ENCODE measurements around the gene HIC1.

DNA sequence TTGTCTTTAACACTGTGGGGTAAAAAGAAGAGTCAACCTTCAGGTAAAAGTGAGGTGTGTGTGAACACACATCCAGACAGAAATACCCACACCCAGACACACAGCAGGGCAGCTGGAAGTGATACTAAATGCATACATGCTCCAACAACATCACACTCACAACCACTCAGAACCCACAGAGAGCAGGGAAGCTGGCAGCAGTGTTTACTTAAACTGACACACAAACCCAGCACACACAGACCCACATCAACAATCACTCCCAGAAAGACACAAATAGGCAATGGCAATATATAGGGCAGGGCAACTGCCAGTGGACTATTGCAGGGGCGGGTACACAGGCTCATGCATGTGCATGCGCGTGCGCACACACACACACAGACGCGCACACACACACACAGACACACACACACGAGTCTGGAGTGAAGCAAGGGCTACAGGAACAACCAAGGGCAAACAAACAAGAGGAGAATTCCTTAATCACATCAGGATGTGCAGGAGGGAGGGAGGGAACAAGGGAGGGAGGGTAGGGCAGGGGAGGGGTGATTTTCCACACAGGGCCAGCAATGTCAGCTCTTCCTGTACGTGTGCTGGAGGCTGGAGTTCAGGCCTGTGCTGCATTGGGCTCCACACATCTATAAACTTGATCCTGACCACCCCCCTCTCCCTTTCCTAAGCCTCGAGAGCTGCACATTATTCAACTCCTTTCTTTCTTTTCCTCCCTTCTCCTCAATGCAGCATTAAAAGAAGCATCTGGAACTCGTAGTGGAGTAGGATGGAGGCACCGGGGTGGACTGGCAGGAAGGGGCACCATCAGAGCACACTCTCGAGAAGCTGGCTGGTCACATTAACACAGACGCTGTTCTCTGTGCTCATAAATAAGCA is 30.1 kb downstream of the HIC1 start:
- TF ChIP-seq, protein P1, sequence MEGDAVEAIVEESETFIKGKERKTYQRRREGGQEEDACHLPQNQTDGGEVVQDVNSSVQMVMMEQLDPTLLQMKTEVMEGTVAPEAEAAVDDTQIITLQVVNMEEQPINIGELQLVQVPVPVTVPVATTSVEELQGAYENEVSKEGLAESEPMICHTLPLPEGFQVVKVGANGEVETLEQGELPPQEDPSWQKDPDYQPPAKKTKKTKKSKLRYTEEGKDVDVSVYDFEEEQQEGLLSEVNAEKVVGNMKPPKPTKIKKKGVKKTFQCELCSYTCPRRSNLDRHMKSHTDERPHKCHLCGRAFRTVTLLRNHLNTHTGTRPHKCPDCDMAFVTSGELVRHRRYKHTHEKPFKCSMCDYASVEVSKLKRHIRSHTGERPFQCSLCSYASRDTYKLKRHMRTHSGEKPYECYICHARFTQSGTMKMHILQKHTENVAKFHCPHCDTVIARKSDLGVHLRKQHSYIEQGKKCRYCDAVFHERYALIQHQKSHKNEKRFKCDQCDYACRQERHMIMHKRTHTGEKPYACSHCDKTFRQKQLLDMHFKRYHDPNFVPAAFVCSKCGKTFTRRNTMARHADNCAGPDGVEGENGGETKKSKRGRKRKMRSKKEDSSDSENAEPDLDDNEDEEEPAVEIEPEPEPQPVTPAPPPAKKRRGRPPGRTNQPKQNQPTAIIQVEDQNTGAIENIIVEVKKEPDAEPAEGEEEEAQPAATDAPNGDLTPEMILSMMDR (IDR thresholded peaks at IDR 0.05) = no peak
- TF ChIP-seq POLR2A (IDR thresholded peaks at IDR 0.05) = no peak
- TF ChIP-seq EP300 (IDR thresholded peaks at IDR 0.05) = no peak

All from sigmoid colon (tissue), 4 donors.